GM10248 (cell line): Measurements from ENCODE around the gene NPTX2.
"Not testable (repeated sequence)": the region's sequence is repeated elsewhere in the genome, so short reads cannot be mapped to it uniquely, and the experiment has no call there.

ENCODE experiments used
- CTCF ChIA-PET: fragments of 300-600 bp; sonication (Branson Sonifier 250); formaldehyde crosslinking; extraction: SDS; loops from one replicate; lab custom pipeline; 2021; ENCODE audit warnings: antibody characterized with exemption; lab: Yijun Ruan, JAX
- POLR2A ChIA-PET: fragments of 350-650 bp; sonication (Branson Sonifier 250); formaldehyde crosslinking; extraction: SDS; loops from one replicate; lab custom pipeline; 2020; ENCODE audit warnings: antibody characterized with exemption; lab: Yijun Ruan, JAX
- DNase-seq: peaks from one replicate; pipeline ENCODE4 v3.0.0; 2012; ENCODE audit errors: extremely low spot score
- CTCF ChIP-seq: IDR thresholded peaks from 2 replicates; pipeline ENCODE4 v1.5.1; 2012; ENCODE audit warnings: mild to moderate bottlenecking, low read depth; ENCODE audit errors: extremely low read depth, missing control alignments, control extremely low read depth

The NPTX2 gene

GRCh38 chr7:98617051-98617959 lies at the start of gene NPTX2:
Gene NPTX2, plus strand, starts transcription at chr7:98617285. Its CDS starts 177 bp downstream, at chr7:98617462.
- POLR2A ChIA-PET: no interaction called here
- CTCF ChIA-PET: no interaction called here
- DNase-seq: no peak
- no peak for TF ChIP-seq CTCF

GRCh38 chr7:98567991-98568390 lies 49.1 kb upstream of the NPTX2 start:
- TF ChIP-seq CTCF: no peak
- POLR2A ChIA-PET: no interaction called here
- no peak for DNase-seq
- CTCF ChIA-PET: interaction anchor here (1.2 kb wide), 1 partner anchor 14 kb away, joined by 3 read pairs; no protein-coding TSS in a partner anchor

GRCh38 chr7:98568891-98569290 lies 48.2 kb upstream of the NPTX2 start:
- CTCF ChIA-PET: interaction anchor here (1.2 kb wide), 1 partner anchor 15 kb away, joined by 3 read pairs; no protein-coding TSS in a partner anchor
- TF ChIP-seq CTCF: no peak
- POLR2A ChIA-PET: no interaction called here
- no peak for DNase-seq

- no peak for DNase-seq
- no peak for TF ChIP-seq CTCF
- POLR2A ChIA-PET: no interaction called here
- CTCF ChIA-PET: no interaction called here
Measured at GRCh38 chr7:98569691-98570337, 47.3 kb upstream of the NPTX2 start.

- TF ChIP-seq CTCF: no peak
- CTCF ChIA-PET: no interaction called here
- POLR2A ChIA-PET: no interaction called here
- DNase-seq: no peak
Measured at GRCh38 chr7:98571006-98571405, 46.1 kb upstream of the NPTX2 start.

GRCh38 chr7:98571986-98572385 lies 45.1 kb upstream of the NPTX2 start:
- TF ChIP-seq CTCF: no peak
- DNase-seq: no peak
- CTCF ChIA-PET: no interaction called here
- POLR2A ChIA-PET: no interaction called here

- CTCF ChIA-PET, DNase-seq, POLR2A ChIA-PET: not testable (repeated sequence)
Measured at GRCh38 chr7:98572716-98573115, 44.4 kb upstream of the NPTX2 start.
